DMS79 (cell line): ENCODE results near the gene DPEP1.

Source experiments
- DNase-seq: peaks from one replicate; lab custom pipeline; 2025; lab: John Stamatoyannopoulos, UW

Gene DPEP1

GRCh38 chr16:89599451-89599858, 14.0 kb upstream of the DPEP1 start:
- no peak for DNase-seq

GRCh38 chr16:89599902-89600301, 13.5 kb upstream of the DPEP1 start:
- DNase-seq, result no peak

GRCh38 chr16:89600427-89600826, 13.0 kb upstream of the DPEP1 start:
- no peak for DNase-seq

- DNase-seq, result no peak
Observed at GRCh38 chr16:89600956-89601355, 12.5 kb upstream of the DPEP1 start.

- no peak for DNase-seq
Observed at GRCh38 chr16:89601906-89602272, 11.6 kb upstream of the DPEP1 start.

- DNase-seq, result no peak
Observed at GRCh38 chr16:89602273-89602951, 11.0 kb upstream of the DPEP1 start.

GRCh38 chr16:89602952-89603590, 10.4 kb upstream of the DPEP1 start:
- DNase-seq, result no peak

GRCh38 chr16:89604764-89605163, 8.7 kb upstream of the DPEP1 start:
- DNase-seq, result no peak

- no peak for DNase-seq
Observed at GRCh38 chr16:89605186-89605970, 8.1 kb upstream of the DPEP1 start.

GRCh38 chr16:89606006-89606405, 7.4 kb upstream of the DPEP1 start:
- DNase-seq, result no peak

GRCh38 chr16:89607453-89607852, 6.0 kb upstream of the DPEP1 start:
- no peak for DNase-seq

- DNase-seq, result no peak
Observed at GRCh38 chr16:89607937-89608740, 5.3 kb upstream of the DPEP1 start.

GRCh38 chr16:89610108-89610453, 3.4 kb upstream of the DPEP1 start:
- DNase-seq, result no peak

- DNase-seq, result no peak
Observed at GRCh38 chr16:89612415-89613166, 851 bp upstream of the DPEP1 start.

GRCh38 chr16:89613954-89614459, 565 bp downstream of the DPEP1 start:
- no peak for DNase-seq

- DNase-seq, result no peak
Observed at GRCh38 chr16:89615176-89615575, 1.7 kb downstream of the DPEP1 start.

GRCh38 chr16:89615596-89616090, 2.2 kb downstream of the DPEP1 start:
- no peak for DNase-seq

GRCh38 chr16:89616623-89617022, 3.2 kb downstream of the DPEP1 start:
- DNase-seq, result no peak

GRCh38 chr16:89617036-89617435, 3.6 kb downstream of the DPEP1 start:
- no peak for DNase-seq

GRCh38 chr16:89618109-89618998, 4.9 kb downstream of the DPEP1 start:
- DNase-seq, result peak; percentile 47
